K562 (cell line): ENCODE measurements around the gene GALNS. TPM values are rescaled to one million over a fixed set of nuclear protein-coding genes. Genes with fewer than 3 reads are reported as not detected.
A peak's percentile ranks its signal among the peaks of the same experiment; 100 is the strongest.

Experiments
- BACH1 ChIP-seq: fragments of 200-800 bp; sonication (Bioruptor generic); IDR thresholded peaks from 2 replicates; pipeline ENCODE4 v1.6.1; 2016; ENCODE audit warnings: missing genetic modification characterization, missing compliant biosample characterization
- CBFA2T3 ChIP-seq: fragments of 450-650 bp; IDR thresholded peaks from 2 replicates; pipeline ENCODE4 v1.6.1; 2017
- CHCHD3 ChIP-seq: fragments of 250-450 bp; sonication (Bioruptor Pico); IDR thresholded peaks from 2 replicates; pipeline ENCODE4 v2.1.2; 2022; ENCODE audit warnings: mild to moderate bottlenecking
- DLX4 ChIP-seq: fragments of 250-450 bp; sonication (Bioruptor Pico); IDR thresholded peaks from 2 replicates; pipeline ENCODE4 v1.6.1; 2021; ENCODE audit warnings: mild to moderate bottlenecking
- E2F4 ChIP-seq: sonication (generic); formaldehyde crosslinking; IDR thresholded peaks from 2 replicates; pipeline ENCODE4 v1.8.0; 2022; ENCODE audit warnings: mild to moderate bottlenecking, low read depth, missing genetic modification reagents
- ERF ChIP-seq: fragments of 450-650 bp; formaldehyde crosslinking; IDR thresholded peaks from 2 replicates; pipeline ENCODE4 v1.4.0; 2020; ENCODE audit warnings: mild to moderate bottlenecking, mixed read lengths
- ESRRA ChIP-seq: fragments of 450-650 bp; IDR thresholded peaks from 2 replicates; pipeline ENCODE4 v1.6.1; 2014; ENCODE audit warnings: low read depth, mild to moderate bottlenecking, moderate library complexity, borderline replicate concordance
- ETS2 ChIP-seq: IDR thresholded peaks from 2 replicates; pipeline ENCODE4 v1.6.1; 2016; ENCODE audit warnings: borderline replicate concordance, missing genetic modification characterization, mild to moderate bottlenecking, moderate library complexity, missing compliant biosample characterization; ENCODE audit not compliant: poor library complexity, severe bottlenecking
- FIP1L1 ChIP-seq: fragments of 200-400 bp; formaldehyde crosslinking; IDR thresholded peaks from 2 replicates; pipeline ENCODE4 v1.6.1; 2018; ENCODE audit warnings: mild to moderate bottlenecking, low read depth, low read length; ENCODE audit not compliant: poor library complexity, severe bottlenecking
- FOXP4 ChIP-seq: sonication (generic); formaldehyde crosslinking; IDR thresholded peaks from 2 replicates; pipeline ENCODE4 v1.8.0; 2022; ENCODE audit warnings: mild to moderate bottlenecking, missing genetic modification reagents, borderline replicate concordance
- GATA2 ChIP-seq: sonication (generic); formaldehyde crosslinking; IDR thresholded peaks from 2 replicates; pipeline ENCODE4 v1.4.0; 2020; ENCODE audit warnings: mild to moderate bottlenecking, missing genetic modification reagents
- KLF10 ChIP-seq: fragments of 250-450 bp; sonication (Bioruptor Pico); IDR thresholded peaks from 2 replicates; pipeline ENCODE4 v1.6.1; 2021; ENCODE audit warnings: matching md5 sums
- LEF1 ChIP-seq: fragments of 450-650 bp; IDR thresholded peaks from 2 replicates; pipeline ENCODE4 v1.6.1; 2016; ENCODE audit warnings: mild to moderate bottlenecking
- MBD1 ChIP-seq: fragments of 250-450 bp; sonication (Bioruptor Pico); IDR thresholded peaks from 2 replicates; pipeline ENCODE4 v1.8.0; 2022; ENCODE audit warnings: inconsistent platforms
- PML ChIP-seq: IDR thresholded peaks from 2 replicates; pipeline ENCODE4 v1.6.1; 2012; ENCODE audit warnings: low read length, inconsistent platforms
- PRMT5 ChIP-seq: sonication (generic); formaldehyde crosslinking; IDR thresholded peaks from 2 replicates; pipeline ENCODE4 v1.5.0; 2020; ENCODE audit warnings: missing genetic modification reagents
- STAT5A ChIP-seq: IDR thresholded peaks from 2 replicates; pipeline ENCODE4 v1.6.1; 2012; ENCODE audit warnings: low read length, inconsistent platforms, borderline replicate concordance
- ZNF316 ChIP-seq: fragments of 450-650 bp; IDR thresholded peaks from 2 replicates; pipeline ENCODE4 v1.6.1; 2016
- ZNF324 ChIP-seq: fragments of 250-450 bp; sonication (Bioruptor Pico); IDR thresholded peaks from 2 replicates; pipeline ENCODE4 v1.4.0; 2020; ENCODE audit warnings: mild to moderate bottlenecking
- ZNF347 ChIP-seq: fragments of 450-650 bp; formaldehyde crosslinking; IDR thresholded peaks from 2 replicates; pipeline ENCODE4 v1.4.0; 2020; ENCODE audit warnings: low read depth, mild to moderate bottlenecking, moderate library complexity
- ZNF398 ChIP-seq: fragments of 250-450 bp; sonication (Bioruptor Pico); IDR thresholded peaks from 2 replicates; pipeline ENCODE4 v1.8.0; 2021; ENCODE audit warnings: moderate library complexity, mild to moderate bottlenecking, inconsistent platforms
- ZNF551 ChIP-seq: fragments of 250-450 bp; sonication (Bioruptor Pico); IDR thresholded peaks from 2 replicates; pipeline ENCODE4 v1.5.0; 2021; ENCODE audit warnings: mild to moderate bottlenecking, moderate library complexity
- ZSCAN32 ChIP-seq: fragments of 450-650 bp; formaldehyde crosslinking; IDR thresholded peaks from 2 replicates; pipeline ENCODE4 v1.4.0; 2020; ENCODE audit warnings: mild to moderate bottlenecking, moderate library complexity
- polyA plus RNA-seq, 8 experiments: library from polyadenylated mRNA; depleted of rRNA in 4 of 8; stranded (reverse) in 5 of 8; unstranded in 3 of 8; fragments of >200 nt; fragmentation: Nextera tagmentation in 2 of 8; fragmentation: Illumina TruSeq in 1 of 8; extraction: Ambion mirVana in 2 of 8; extraction: Trizol in 1 of 8; gene quantifications; 2 replicates each; pipeline versions ENCODE4 v1.2.1 to v1.2.3, GENCODE V29; 2011 to 2014; ENCODE audit warnings: inconsistent platforms in 1 of 8, missing spikeins in 1 of 8
- total RNA-seq, 7 experiments: library from RNA; depleted of rRNA in 6 of 7; stranded (reverse); fragments of >200 nt in 6 of 7; fragmentation: Illumina TruSeq in 2 of 7; extraction: Trizol in 2 of 7; gene quantifications; 2 replicates each; pipeline versions ENCODE4 v1.2.1 to v1.2.3, GENCODE V29; 2011 to 2021; ENCODE audit warnings: low replicate concordance in 1 of 7

The GALNS gene
- total and polyA plus RNA-seq, 9 of the 15 experiments (the other 6 are each of a cell fraction or from before 2014, with no cell fraction given), result 0.38 to 13.2 (median 4.3) TPM

- TF ChIP-seq ZNF398 (CRISPR knock-in tag) (no peak), MBD1 (CRISPR knock-in tag) (no peak), CBFA2T3 (peak; percentile 54; the same call in 1 of the 2 replicates), E2F4 (no peak), ESRRA (no peak), LEF1 (no peak), ZNF316 (no peak), PML (0 out of 2 replicates have a peak, but pooled peaks have one; percentile 17), ETS2 (tag) (no peak), GATA2 (no peak), DLX4 (no peak), CHCHD3 (no peak), STAT5A (no peak), BACH1 (no peak), FIP1L1 (peak; percentile 66), FOXP4 (no peak), ERF (CRISPR knock-in tag) (no peak), KLF10 (CRISPR knock-in tag) (no peak), PRMT5 (no peak), ZNF324 (CRISPR knock-in tag) (no peak), ZNF347 (CRISPR knock-in tag) (no peak), ZSCAN32 (CRISPR knock-in tag) (no peak), ZNF551 (CRISPR knock-in tag) (no peak)
Measured at GRCh38 chr16:88806491-88807111, 50.1 kb downstream of the GALNS start (continued).
